Left ventricle myocardium inferior (tissue), 1 donor: Measurements from ENCODE around the gene LRP1B. TPM values are rescaled to one million over a fixed set of nuclear protein-coding genes. Genes with fewer than 3 reads are reported as not detected.

Experiments used
- DNase-seq: peaks from one replicate; pipeline ENCODE4 v3.0.0-alpha.2; 2020
- H3K27ac ChIP-seq: fragments of 200-600 bp; replicated peaks from 2 replicates; pipeline ENCODE4 v1.8.0; 2021
- H3K27me3 ChIP-seq: fragments of 200-600 bp; 2 replicates; pipeline ENCODE4 v1.8.0; 2021; ENCODE audit warnings: low read depth
- H3K36me3 ChIP-seq: fragments of 200-600 bp; 2 replicates; pipeline ENCODE4 v1.8.0; 2021
- H3K4me1 ChIP-seq: fragments of 200-600 bp; 2 replicates; pipeline ENCODE4 v1.8.0; 2021
- H3K4me3 ChIP-seq: fragments of 200-600 bp; 2 replicates; pipeline ENCODE4 v1.8.0; 2021; ENCODE audit warnings: mild to moderate bottlenecking, moderate library complexity
- H3K9me3 ChIP-seq: fragments of 200-600 bp; replicated peaks from 2 replicates; pipeline ENCODE4 v1.8.0; 2021
- intact Hi-C: fragments of 100-400 bp; cut with micrococcal nuclease; formaldehyde crosslinking; loops from one replicate; pipeline ENCODE4 v1.11.0; 2022
- total RNA-seq: library from RNA; stranded (reverse); fragmentation: NEBNext Ultra II Directional; extraction: Animal tissue kit (Norgen Biotek cat#: 25700); gene quantifications from one replicate; pipeline ENCODE4 v1.2.1, GENCODE V29; 2021
- TF ChIP-seq, protein P1 (sequence below): fragments of 200-600 bp; IDR thresholded peaks from 2 replicates; pipeline ENCODE4 v1.8.0; 2021; ENCODE audit warnings: antibody characterized with exemption, mild to moderate bottlenecking, borderline replicate concordance
- donor health status: DM: no; HTN: yes; CAD: no; lungs with severe emphysema.

Gene LRP1B
- total RNA-seq, 1 donor from 2014 or later: 0.08 TPM

DNA sequence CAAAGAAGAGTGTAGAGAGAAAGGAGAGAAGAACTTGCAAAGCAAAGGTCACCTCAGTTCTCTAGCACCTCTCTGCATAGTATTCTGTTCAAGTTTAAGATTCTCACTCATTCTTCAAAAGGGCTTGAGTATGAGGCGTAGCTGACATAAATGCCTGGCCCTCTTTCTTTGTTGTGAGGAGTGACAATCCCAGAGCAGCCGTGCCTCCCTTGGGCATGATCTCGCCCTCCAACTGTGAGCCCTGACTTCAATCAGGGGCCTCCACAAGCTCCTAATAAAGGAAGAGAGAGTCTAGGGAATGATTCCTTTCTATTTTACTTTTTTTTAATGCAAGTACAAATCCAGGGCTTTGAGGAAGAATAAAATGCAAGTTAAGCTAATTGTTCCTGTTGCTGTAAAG, 402.7 kb downstream of the LRP1B start:
- Histone ChIP-seq H3K36me3 (no peaks in the 10 kb centered on the region), H3K9me3 (no peaks in the 10 kb centered on the region), H3K4me1 (no peaks in the 10 kb centered on the region), H3K27me3 (peaks cover 4% of the 10 kb centered on the region), H3K4me3 (no peak overlapping the region), H3K27ac (no peak overlapping the region)
- intact Hi-C loops: no loop called here
- DNase-seq: no peak
- TF ChIP-seq, protein P1, sequence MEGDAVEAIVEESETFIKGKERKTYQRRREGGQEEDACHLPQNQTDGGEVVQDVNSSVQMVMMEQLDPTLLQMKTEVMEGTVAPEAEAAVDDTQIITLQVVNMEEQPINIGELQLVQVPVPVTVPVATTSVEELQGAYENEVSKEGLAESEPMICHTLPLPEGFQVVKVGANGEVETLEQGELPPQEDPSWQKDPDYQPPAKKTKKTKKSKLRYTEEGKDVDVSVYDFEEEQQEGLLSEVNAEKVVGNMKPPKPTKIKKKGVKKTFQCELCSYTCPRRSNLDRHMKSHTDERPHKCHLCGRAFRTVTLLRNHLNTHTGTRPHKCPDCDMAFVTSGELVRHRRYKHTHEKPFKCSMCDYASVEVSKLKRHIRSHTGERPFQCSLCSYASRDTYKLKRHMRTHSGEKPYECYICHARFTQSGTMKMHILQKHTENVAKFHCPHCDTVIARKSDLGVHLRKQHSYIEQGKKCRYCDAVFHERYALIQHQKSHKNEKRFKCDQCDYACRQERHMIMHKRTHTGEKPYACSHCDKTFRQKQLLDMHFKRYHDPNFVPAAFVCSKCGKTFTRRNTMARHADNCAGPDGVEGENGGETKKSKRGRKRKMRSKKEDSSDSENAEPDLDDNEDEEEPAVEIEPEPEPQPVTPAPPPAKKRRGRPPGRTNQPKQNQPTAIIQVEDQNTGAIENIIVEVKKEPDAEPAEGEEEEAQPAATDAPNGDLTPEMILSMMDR: no peak

GRCh38 chr2:141724426-141724825, 406.4 kb downstream of the LRP1B start:
- no peaks in the 10 kb centered on the region for H3K9me3 ChIP-seq
- no peaks in the 10 kb centered on the region for H3K36me3 ChIP-seq
- TF ChIP-seq, protein P1: no peak
- intact Hi-C loops: no loop called here
- no peak for DNase-seq
- H3K27ac ChIP-seq: no peak overlapping the region
- H3K4me3 ChIP-seq: no peak overlapping the region
- H3K27me3 ChIP-seq: peaks cover 22% of the 10 kb centered on the region
- no peaks in the 10 kb centered on the region for H3K4me1 ChIP-seq

DNA sequence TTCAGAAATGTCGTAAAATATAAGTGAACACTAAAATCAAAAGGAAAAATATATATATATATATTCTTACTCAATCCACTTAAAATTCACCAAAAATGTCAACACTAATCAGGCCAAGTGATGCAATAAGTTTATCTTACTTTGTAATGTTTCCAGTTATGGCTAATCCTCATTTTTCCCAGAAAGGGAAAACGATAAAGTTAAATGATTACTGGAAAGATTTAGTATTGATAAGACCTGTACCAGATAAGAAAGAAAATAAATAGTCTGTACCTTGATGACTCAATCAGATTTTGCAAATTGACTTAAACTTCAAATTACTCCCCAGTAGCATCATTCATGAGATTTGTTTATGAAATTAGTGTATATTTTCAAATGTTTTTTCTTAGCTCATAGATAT, 407.0 kb downstream of the LRP1B start:
- H3K27ac ChIP-seq: no peak overlapping the region
- TF ChIP-seq, protein P1: no peak
- H3K36me3 ChIP-seq: no peaks in the 10 kb centered on the region
- intact Hi-C loops: no loop called here
- no peaks in the 10 kb centered on the region for H3K4me1 ChIP-seq
- no peak overlapping the region for H3K4me3 ChIP-seq
- H3K9me3 ChIP-seq: no peaks in the 10 kb centered on the region
- peaks cover 23% of the 10 kb centered on the region for H3K27me3 ChIP-seq
- DNase-seq: no peak

DNA sequence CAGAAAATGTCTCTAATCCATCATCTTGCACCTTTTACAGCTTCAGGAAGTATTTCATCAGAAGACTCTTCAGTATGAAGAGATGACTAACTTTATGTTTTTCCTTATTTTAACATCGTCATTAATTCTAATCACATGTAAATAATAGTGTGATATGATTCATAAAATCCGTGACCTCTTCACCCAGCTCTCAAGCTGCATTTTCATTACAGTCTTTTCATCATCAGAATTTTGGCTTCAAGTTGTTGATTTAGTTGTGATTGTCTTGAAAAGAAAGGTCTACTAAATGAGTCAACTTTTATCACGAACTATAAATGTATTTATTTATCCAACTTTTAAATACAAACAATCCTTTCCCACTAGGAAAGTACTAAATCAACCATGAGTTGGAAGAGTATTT, 410.3 kb downstream of the LRP1B start:
- Histone ChIP-seq H3K27ac (no peak overlapping the region), H3K4me3 (no peak overlapping the region), H3K27me3 (peaks cover 47% of the 10 kb centered on the region), H3K36me3 (no peaks in the 10 kb centered on the region), H3K9me3 (no peaks in the 10 kb centered on the region), H3K4me1 (no peaks in the 10 kb centered on the region)
- TF ChIP-seq, protein P1: no peak
- intact Hi-C loops: no loop called here
- DNase-seq: no peak

GRCh38 chr2:141714496-141714895, 416.3 kb downstream of the LRP1B start:
- Histone ChIP-seq H3K27ac (no peak overlapping the region), H3K36me3 (no peaks in the 10 kb centered on the region), H3K27me3 (peaks cover 53% of the 10 kb centered on the region), H3K4me1 (no peaks in the 10 kb centered on the region), H3K4me3 (no peak overlapping the region), H3K9me3 (no peaks in the 10 kb centered on the region)
- TF ChIP-seq, protein P1: no peak
- DNase-seq: no peak
- intact Hi-C loops: no loop called here

DNA sequence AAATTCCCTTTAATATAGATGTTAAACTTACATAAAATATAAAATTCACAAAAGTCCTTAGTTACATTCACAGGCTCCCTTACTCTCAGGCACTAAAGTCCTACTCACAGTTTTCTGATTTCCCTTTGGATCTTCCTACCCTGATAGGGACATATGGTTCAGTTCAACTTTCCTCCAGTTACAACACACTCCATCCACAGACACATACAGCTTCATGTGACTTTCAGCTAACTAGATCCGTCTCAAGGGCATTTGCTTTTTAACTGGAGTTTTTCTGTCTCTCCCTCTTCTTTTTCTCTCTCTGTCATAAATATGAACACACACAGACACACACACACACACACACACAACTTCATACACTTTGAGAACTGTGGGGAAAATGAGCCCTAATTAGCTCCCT, 419.2 kb downstream of the LRP1B start:
- TF ChIP-seq, protein P1: no peak
- no peak overlapping the region for H3K4me3 ChIP-seq
- H3K27me3 ChIP-seq: peaks cover 63% of the 10 kb centered on the region
- no peak for DNase-seq
- H3K27ac ChIP-seq: no peak overlapping the region
- intact Hi-C loops: no loop called here
- H3K36me3 ChIP-seq: no peaks in the 10 kb centered on the region
- H3K4me1 ChIP-seq: no peaks in the 10 kb centered on the region
- H3K9me3 ChIP-seq: no peaks in the 10 kb centered on the region
